PC-9 (cell line): ENCODE measurements around the gene TBC1D22A. TPM values are rescaled to one million over a fixed set of nuclear protein-coding genes. Genes with fewer than 3 reads are reported as not detected.

ENCODE experiments used
- BruUV-seq: library from RNA; stranded (reverse); fragments of 400-500 nt; replicated peaks from 2 replicates; lab custom pipeline; 2021; lab: Mats Ljungman, UMichigan
- CTCF ChIA-PET: fragments of 300-600 bp; sonication (Branson Sonifier 250); formaldehyde crosslinking; loops from one replicate; lab custom pipeline; 2022; ENCODE audit warnings: antibody characterized with exemption; lab: Charles Lee
- POLR2A ChIA-PET: fragments of 300-600 bp; sonication (Branson Sonifier 250); formaldehyde crosslinking; loops from one replicate; lab custom pipeline; 2022; ENCODE audit warnings: antibody characterized with exemption; ENCODE audit not compliant: unreplicated experiment; lab: Charles Lee
- DNase-seq, 2 experiments: peaks; one replicate each; pipeline versions ENCODE4 v3.0.0 to v3.0.0-alpha.2; 2015 to 2022; ENCODE audit warnings: mixed read lengths in 1 of 2
- H2AFZ ChIP-seq: fragments of 200-600 bp; sonication (generic); 2 replicates; pipeline ENCODE4 v1.8.1; 2017; ENCODE audit warnings: antibody characterized with exemption
- H3F3A ChIP-seq: fragments of 200-600 bp; sonication (generic); 2 replicates; pipeline ENCODE4 v1.8.1; 2017; ENCODE audit warnings: antibody characterized with exemption, mild to moderate bottlenecking, low read depth; ENCODE audit not compliant: insufficient read depth
- H3K27ac ChIP-seq: fragments of 200-600 bp; sonication (generic); 2 replicates; pipeline ENCODE4 v1.6.1; 2016; ENCODE audit warnings: mixed run types
- H3K27me3 ChIP-seq: fragments of 200-600 bp; sonication (generic); 2 replicates; pipeline ENCODE4 v1.6.1; 2016; ENCODE audit warnings: low read depth, mixed run types; ENCODE audit not compliant: insufficient read depth
- H3K36me3 ChIP-seq: fragments of 200-600 bp; sonication (generic); 2 replicates; pipeline ENCODE4 v1.6.1; 2016; ENCODE audit warnings: low read depth, mixed run types
- H3K4me1 ChIP-seq: fragments of 200-600 bp; sonication (generic); replicated peaks from 2 replicates; pipeline ENCODE4 v1.6.1; 2016; ENCODE audit warnings: mixed run types; ENCODE audit not compliant: insufficient read depth
- H3K4me2 ChIP-seq: fragments of 200-600 bp; sonication (generic); 2 replicates; pipeline ENCODE4 v1.6.1; 2017; ENCODE audit warnings: mixed run types
- H3K4me3 ChIP-seq: fragments of 200-600 bp; sonication (generic); 2 replicates; pipeline ENCODE4 v1.6.1; 2016; ENCODE audit warnings: mixed run types
- H3K79me2 ChIP-seq: fragments of 200-600 bp; sonication (generic); 2 replicates; pipeline ENCODE4 v1.6.1; 2017; ENCODE audit warnings: low read depth, mixed run types
- H3K9me2 ChIP-seq: fragments of 200-600 bp; sonication (generic); 2 replicates; pipeline ENCODE4 v1.8.1; 2017; ENCODE audit warnings: mild to moderate bottlenecking; ENCODE audit not compliant: insufficient read depth
- H3K9me3 ChIP-seq: fragments of 200-600 bp; sonication (generic); 2 replicates; pipeline ENCODE4 v1.8.1; 2016; ENCODE audit warnings: low read depth; ENCODE audit not compliant: insufficient read depth
- H4K20me1 ChIP-seq: fragments of 200-600 bp; sonication (generic); 2 replicates; pipeline ENCODE4 v1.8.1; 2017; ENCODE audit not compliant: insufficient read depth
- EZH2 ChIP-seq: fragments of 200-600 bp; sonication (generic); IDR thresholded peaks from 2 replicates; pipeline ENCODE4 v1.8.0; 2017; ENCODE audit warnings: antibody characterized with exemption, low read depth
- intact Hi-C: fragments of 100-400 bp; cut with micrococcal nuclease; formaldehyde crosslinking; loops from one replicate; pipeline ENCODE4 v1.10.0; 2022; ENCODE audit not compliant: unreplicated experiment
- total RNA-seq: library from RNA; stranded (reverse); gene quantifications from 2 replicates; pipeline ENCODE4 v1.2.3, GENCODE V29; 2021
- TF ChIP-seq, protein P1 (sequence below): fragments of 200-600 bp; sonication (generic); conservative IDR thresholded peaks from 2 replicates; pipeline ENCODE4 v1.6.1; 2017; ENCODE audit warnings: mixed run types, antibody characterized with exemption, mild to moderate bottlenecking, moderate library complexity

The TBC1D22A gene
- total RNA-seq, 1 experiment from 2014 or later: 40.3 TPM

DNA sequence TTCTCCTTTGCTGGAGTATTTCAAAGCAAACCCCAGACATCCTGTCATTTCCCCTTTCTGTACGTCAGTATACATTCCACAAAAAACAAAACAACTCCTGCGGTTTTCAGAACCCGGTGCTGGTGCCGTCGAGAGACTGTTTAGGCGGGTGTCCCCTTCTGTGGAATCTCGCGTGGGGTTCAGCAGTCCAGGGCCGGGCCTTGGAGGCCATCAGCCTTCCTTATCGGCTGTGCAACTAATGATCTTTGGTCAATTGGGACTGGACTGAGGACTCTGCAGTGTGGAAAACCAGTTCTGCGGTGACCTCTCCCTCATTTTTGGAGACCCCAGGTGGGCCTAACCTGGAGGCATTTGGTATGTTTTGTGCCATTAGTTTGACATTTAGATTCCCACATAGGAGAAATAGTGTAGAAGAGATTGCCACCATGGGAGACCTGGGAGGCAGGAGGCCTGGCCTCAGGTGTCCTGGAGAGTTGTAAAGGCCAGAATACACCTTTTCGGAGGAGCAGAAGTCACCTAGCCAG is 84.4 kb downstream of the TBC1D22A start:
- Histone ChIP-seq H3F3A (no peaks in the 10 kb centered on the region), H3K4me1 (no peaks in the 10 kb centered on the region), H3K9me3 (no peaks in the 10 kb centered on the region), H2AFZ (no peak overlapping the region), H3K4me2 (no peak overlapping the region), H3K27me3 (no peaks in the 10 kb centered on the region), H3K9me2 (no peaks in the 10 kb centered on the region), H4K20me1 (peaks cover 63% of the 10 kb centered on the region), H3K27ac (no peak overlapping the region), H3K36me3 (no peaks in the 10 kb centered on the region), H3K79me2 (peaks cover 9% of the 10 kb centered on the region; the same call in 1 of the 2 replicates), H3K4me3 (no peak overlapping the region)
- DNase-seq: no peak
- BruUV-seq: no TSS peak
- intact Hi-C loops: no loop called here
- POLR2A ChIA-PET: no interaction called here
- TF ChIP-seq EZH2: no peak
- TF ChIP-seq, protein P1, sequence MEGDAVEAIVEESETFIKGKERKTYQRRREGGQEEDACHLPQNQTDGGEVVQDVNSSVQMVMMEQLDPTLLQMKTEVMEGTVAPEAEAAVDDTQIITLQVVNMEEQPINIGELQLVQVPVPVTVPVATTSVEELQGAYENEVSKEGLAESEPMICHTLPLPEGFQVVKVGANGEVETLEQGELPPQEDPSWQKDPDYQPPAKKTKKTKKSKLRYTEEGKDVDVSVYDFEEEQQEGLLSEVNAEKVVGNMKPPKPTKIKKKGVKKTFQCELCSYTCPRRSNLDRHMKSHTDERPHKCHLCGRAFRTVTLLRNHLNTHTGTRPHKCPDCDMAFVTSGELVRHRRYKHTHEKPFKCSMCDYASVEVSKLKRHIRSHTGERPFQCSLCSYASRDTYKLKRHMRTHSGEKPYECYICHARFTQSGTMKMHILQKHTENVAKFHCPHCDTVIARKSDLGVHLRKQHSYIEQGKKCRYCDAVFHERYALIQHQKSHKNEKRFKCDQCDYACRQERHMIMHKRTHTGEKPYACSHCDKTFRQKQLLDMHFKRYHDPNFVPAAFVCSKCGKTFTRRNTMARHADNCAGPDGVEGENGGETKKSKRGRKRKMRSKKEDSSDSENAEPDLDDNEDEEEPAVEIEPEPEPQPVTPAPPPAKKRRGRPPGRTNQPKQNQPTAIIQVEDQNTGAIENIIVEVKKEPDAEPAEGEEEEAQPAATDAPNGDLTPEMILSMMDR: no peak
- CTCF ChIA-PET: no interaction called here

DNA sequence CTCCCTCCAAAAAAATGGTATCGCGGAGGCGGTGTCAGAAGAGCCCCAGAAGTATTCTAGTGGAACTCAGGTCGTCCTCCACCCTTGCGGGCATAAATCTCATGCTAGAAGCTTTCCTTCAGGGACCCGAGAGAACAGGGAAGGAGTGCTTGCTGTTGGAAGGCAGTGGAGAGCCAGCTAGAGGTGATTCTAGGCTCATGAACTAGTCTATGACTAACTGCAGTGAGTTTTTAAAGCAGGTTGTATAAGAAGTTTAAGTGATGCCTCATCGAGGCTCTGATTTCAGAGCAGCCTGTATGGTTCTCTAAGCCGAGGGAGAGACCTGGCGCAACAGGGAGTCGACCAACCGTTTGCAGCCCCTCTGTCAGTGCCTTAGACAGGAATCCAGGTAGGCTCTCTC is 85.7 kb downstream of the TBC1D22A start:
- no TSS peak for BruUV-seq
- peaks cover 9% of the 10 kb centered on the region; the same call in 1 of the 2 replicates for H3K79me2 ChIP-seq
- H3K9me2 ChIP-seq: no peaks in the 10 kb centered on the region
- no peak overlapping the region for H3K4me2 ChIP-seq
- no peaks in the 10 kb centered on the region for H3F3A ChIP-seq
- POLR2A ChIA-PET: no interaction called here
- H2AFZ ChIP-seq: no peak overlapping the region
- H3K36me3 ChIP-seq: no peaks in the 10 kb centered on the region
- TF ChIP-seq EZH2: no peak
- TF ChIP-seq, protein P1: no peak
- intact Hi-C loops: no loop called here
- no peak overlapping the region for H3K4me3 ChIP-seq
- H3K9me3 ChIP-seq: no peaks in the 10 kb centered on the region
- DNase-seq: peak in 1 of 2 experiments; percentile 66
- H3K4me1 ChIP-seq: no peaks in the 10 kb centered on the region
- peaks cover 63% of the 10 kb centered on the region for H4K20me1 ChIP-seq
- no peaks in the 10 kb centered on the region for H3K27me3 ChIP-seq
- CTCF ChIA-PET: no interaction called here
- no peak overlapping the region for H3K27ac ChIP-seq

DNA sequence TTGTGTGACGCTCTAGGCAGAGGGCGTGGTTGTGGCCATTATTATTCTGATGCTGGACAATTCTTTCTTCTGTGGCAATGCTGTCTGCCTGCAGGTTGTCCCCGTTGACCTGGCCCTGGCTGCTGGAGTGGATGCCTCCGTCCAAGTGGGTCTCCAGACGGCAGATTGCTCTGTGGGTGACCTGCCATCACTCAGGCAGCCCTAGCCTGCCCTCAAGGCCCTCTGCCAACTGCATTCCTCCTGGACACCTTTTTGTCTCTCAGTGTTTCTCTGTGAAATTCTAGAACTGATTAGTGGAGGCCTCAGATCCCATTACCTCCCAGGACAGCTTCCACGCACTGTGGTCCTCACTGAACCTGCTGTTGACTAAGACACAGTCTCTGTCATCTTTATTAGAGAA is 86.7 kb downstream of the TBC1D22A start:
- no peak for DNase-seq
- intact Hi-C loops: no loop called here
- POLR2A ChIA-PET: no interaction called here
- Histone ChIP-seq H3K79me2 (peaks cover 9% of the 10 kb centered on the region; the same call in 1 of the 2 replicates), H3K36me3 (no peaks in the 10 kb centered on the region), H2AFZ (no peak overlapping the region), H3K27me3 (no peaks in the 10 kb centered on the region), H3K4me1 (no peaks in the 10 kb centered on the region), H3K27ac (no peak overlapping the region), H4K20me1 (peaks cover 70% of the 10 kb centered on the region), H3K9me2 (no peaks in the 10 kb centered on the region), H3K4me3 (no peak overlapping the region), H3F3A (no peaks in the 10 kb centered on the region), H3K9me3 (no peaks in the 10 kb centered on the region), H3K4me2 (no peak overlapping the region)
- BruUV-seq: no TSS peak
- CTCF ChIA-PET: no interaction called here
- TF ChIP-seq, protein P1: no peak
- no peak for TF ChIP-seq EZH2
